NCI-H187 (cell line): ENCODE results near the gene CD82.
"Not testable (repeated sequence)": the region's sequence is repeated elsewhere in the genome, so short reads cannot be mapped to it uniquely, and the experiment has no call there.

Source experiments
- DNase-seq, 2 experiments: peaks; one replicate each; lab custom pipeline; 2025; lab: John Stamatoyannopoulos, UW

The CD82 gene

DNA sequence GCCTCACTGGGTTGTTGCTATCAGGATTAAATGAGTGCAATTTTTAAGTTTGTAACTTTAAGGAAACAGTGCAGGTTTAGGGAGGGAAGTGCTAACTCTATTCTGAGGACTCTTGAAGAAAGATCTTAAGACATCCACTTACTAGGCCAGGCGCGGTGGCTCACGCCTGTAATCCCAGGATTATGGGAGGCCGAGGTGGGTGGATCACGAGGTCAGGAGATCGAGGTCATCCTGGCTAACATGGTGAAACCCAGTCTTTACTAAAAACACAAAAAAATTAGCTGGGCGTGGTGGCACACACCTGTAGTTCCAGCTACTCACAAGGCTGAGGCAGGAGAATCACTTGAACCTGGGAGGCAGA is 5.5 kb upstream of the CD82 start:
- not testable (repeated sequence) for DNase-seq

DNA sequence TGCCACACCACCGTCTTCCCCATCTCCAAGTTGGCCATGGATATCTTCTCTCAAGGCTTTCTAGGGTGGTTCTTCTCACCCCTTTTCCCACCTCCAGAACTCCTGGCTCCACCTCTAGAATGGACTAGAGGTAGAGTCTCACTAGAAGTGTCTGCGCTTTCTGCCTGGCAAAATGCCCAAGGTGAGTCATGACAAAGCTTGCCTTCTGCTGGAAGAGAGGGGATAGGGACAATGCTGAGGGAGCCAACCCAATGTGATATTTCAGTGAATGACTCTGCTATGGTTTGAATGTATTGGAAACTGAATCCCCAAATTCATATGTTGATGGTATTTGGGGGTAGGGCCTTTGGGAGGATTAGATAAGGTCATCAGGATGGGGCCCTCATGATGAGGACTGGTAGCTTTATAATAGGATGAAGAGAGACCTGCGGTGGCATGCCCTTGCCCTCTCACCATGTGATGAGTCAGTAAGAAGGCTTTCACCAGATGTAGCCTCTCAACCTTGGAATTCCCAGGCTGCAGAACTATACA is 4.1 kb upstream of the CD82 start:
- no peak for DNase-seq

DNA sequence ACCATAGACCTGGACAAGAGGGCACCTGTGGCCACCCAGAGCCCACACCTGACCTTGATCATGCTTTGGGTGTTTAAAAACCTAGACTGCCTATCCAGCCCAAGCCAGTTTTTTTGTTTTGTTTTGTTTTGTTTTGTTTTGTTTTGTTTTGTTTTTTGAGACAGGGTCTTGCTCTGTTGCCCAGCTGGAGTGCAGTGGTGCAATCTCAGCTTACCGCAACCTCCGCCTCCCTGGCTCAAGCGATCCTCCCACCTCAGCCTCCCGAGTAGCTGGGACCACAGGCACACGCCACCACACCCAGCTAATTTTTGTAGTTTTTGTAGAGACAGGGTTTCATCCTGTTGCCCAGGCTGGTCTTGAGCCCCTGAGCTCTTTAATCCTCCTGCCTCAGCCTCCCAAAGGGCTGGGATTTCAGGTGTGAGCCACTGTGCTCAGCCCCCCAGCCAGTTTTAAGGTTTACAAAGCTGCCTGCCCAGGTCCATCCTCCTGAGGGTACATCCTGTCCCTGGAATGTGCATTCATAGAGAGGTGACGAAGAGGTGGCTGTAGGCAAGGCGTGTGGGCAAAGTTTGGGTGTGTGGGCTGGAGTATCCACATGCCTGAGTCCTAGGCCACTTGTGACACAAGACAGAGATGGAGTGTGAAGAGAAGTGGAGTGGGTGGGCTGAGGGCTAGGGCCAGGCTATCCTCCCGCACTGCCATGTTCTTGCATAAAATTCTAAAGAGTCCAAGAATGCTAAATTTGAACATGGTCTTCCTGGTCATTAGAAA is 3.3 kb upstream of the CD82 start:
- no peak for DNase-seq

DNA sequence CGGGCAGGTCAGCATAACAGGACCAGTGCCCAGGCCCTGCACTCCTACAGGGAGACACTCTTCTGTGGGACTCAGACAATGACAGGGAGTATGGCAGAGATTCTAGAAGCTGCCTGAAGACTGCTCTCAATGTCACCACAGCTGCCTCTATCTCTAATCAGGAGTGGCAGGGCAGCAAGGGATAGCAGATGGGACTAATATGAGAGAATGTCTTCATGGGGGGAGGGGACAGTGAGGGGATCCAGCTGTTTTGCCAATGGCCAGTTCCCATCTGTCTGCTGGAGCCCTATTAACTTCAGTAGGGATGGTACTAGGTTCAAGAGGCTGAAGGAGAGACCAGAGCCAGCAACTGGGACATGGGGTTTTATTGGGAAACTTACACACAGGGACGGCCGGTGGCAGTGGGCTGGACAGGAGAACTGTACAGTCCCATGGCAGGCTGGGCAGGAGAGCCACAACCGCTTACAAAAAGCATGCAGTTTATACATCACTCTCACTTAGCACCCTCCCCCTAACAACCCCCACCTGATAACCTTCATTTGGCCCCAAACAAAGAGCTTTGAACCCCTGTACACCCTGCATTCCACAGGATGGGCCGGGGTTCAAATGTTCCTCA is 2.5 kb upstream of the CD82 start:
- DNase-seq: no peak

DNA sequence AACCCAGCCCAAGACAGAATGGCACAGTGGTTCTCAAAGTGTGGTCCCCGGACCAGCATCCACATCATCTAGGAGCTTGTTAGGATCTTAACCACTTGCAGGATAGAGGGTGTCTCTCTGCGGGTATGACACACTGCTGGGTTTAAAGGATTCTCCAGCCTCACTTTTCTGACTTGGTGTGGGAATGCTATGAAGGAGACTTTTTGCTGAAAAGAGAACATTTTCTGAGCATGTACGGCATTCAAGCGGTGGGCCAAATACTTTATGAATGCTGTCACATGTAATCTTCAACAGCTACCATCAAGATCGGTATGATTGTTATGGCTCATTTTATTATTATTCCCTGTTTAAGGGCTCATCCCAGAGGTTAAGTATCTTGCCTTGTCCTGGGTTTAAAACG is 1.8 kb upstream of the CD82 start:
- no peak for DNase-seq

DNA sequence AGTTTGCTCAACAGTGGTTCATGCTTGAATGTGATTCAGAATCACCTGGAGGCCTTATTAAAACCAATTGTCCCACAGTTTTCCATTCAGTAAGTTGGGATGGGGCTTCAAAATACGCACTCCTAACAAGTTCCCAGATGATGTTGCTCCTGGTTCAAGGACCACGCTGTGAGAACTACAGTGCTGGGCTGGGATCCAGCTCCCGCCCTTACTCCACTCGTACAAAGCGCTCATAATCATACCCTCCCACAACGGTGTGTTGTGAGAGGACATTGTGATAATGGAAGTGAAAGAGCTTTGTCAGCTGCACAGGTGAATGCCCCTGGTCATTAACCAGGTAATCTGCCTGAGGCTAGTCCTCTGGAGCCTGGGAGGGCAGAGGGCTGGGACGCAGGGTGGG is 1.3 kb upstream of the CD82 start:
- no peak for DNase-seq

DNA sequence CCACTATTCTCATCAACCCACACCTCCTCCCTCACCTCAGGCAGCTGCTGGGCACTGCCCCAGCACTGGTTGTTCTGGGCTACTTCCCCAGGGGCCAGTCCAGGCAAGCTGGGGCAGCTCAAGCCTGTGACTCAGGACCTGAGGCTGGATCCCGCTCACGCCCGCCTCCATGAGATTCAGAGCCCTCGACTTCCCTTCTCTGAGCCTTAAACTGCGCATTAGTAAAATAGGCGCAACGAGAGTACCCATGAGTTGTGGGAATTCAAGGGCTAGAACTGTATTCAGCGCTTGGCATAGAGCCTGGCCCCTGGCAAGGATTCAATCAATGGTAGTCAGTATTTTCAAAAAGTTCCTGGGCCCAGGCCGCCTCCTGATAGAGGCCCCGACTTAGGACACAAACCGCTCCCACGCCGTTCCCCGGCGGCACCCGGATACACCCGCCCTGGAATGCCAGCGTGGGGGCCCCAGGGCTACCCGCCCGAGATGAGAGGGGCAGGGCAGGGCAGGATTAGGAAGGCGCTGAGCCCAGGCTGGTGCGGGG is 723 bp upstream of the CD82 start:
- no peak for DNase-seq

DNA sequence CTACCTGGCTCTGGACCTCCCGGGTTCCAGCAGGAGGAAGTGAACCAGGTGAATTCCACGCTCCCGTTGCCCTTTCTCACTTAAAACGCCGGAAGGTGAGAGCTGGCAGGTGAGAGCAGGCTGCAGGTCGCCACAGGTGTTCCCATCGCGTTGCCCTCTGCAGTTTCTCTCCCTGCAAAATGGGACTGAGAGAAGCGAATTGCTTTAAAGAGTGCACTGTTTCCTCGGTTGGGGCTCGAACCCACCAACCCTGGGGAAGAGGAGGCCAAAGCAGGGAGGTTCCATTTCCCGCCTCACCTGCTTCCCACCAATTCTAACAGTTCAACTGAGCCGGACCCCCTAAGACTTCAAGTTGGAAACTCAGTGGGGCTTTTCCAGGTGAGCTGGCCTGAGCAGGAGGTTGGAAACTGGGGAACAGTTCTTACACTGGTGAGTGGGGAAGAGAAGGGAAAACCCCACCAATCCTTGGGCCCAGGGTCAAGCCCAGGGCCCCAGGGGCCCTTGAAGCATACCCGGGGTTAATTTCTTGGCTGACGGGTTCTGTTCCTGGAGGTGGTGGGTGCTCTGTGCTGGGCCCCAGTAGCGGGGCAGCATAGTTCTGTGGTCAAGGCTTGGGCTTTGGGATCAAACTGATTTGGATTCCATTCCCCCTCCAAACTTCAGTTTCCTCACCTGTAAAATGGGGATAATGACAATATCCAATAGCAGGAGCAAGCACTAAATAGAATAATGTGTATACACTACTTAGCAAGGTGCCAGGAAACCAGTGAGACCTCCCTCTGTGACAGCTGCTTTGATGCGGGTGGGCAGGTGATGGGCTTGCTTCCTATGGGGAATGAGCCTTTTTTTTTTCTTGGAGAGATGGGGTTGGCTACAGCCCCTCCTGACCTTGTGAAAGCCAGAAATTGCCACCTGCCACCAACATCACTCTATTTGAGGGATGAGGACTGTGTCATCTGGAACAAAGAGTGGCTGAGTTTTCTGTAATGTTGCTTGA is 788 bp downstream of the CD82 start:
- no peak for DNase-seq

DNA sequence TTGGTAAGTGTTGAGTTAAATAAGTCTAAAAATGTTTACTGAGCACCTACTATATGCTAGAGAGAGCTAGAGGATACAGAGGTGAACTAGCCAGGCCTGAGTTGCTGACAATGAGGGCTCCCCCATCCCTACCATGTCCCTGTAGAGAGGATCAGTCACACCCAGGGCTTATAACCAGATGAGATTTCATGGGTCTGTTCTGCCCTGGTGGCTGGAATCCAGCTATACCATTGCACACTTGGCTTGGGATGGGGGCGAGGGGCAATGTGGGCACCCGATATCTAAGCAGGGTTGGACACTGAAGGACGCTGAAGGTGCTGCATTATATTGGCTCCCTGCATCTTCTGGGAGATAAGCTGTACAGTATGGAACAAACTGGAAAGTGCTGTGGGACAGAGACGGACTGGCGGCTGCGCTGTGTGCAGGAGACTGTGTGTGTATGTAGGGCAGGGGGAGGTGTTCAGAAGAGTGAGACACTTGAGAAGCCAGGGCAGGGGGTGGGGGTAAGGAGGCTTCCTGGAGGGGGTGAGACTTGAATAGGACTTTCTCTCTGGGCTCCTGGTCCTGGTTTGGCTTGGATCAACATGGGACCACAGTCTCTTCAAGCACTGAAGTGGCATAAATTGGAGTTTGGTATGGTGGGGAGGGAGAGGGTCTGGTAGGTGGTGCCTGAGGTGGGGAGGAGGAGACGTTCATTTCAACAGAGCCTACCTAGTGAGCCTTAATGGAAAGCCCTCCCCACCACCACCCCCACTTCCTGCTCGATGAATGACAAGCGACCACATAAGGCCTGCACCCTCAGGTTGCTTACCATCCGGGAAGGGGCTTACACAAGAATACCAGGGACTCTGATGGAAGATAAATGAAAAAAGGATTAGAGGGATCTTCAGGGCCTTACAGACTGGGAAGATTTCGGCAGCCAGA is 1.8 kb downstream of the CD82 start:
- DNase-seq: no peak

DNA sequence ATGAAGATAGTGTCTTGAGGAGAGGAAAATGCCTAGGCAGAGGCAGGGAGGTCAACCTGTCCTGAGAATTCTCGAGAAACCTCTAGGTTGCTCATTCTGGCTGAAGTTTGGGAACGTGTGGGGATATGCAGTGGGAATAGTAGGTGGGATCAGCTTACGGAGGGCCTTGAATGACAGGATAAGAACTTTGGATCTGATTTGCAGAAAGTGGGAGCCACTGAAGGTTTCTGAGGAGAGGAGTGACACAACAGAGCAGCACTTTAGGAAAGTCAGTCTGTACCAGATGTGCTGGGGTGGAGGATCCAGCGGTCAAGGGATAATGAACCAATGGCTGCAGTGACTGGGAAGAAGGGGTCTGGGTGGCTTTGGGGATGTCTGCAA is 2.4 kb downstream of the CD82 start:
- no peak for DNase-seq

DNA sequence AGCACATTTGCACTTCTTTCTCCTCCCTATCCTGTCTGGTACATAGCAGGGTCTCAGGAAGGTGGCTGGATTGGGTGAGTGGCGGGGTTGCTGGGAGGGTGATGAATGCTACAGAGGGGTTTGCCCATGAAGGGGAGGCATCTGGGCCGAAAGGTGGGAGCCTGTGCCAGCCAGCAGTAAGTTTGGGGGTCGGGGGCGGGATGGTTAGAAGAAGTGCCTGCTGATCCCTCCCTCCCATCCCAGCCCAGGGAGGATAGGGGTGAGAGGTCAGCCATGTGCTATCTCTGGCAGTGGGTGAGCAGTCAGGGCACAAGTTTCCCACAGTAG is 2.8 kb downstream of the CD82 start:
- DNase-seq: no peak

DNA sequence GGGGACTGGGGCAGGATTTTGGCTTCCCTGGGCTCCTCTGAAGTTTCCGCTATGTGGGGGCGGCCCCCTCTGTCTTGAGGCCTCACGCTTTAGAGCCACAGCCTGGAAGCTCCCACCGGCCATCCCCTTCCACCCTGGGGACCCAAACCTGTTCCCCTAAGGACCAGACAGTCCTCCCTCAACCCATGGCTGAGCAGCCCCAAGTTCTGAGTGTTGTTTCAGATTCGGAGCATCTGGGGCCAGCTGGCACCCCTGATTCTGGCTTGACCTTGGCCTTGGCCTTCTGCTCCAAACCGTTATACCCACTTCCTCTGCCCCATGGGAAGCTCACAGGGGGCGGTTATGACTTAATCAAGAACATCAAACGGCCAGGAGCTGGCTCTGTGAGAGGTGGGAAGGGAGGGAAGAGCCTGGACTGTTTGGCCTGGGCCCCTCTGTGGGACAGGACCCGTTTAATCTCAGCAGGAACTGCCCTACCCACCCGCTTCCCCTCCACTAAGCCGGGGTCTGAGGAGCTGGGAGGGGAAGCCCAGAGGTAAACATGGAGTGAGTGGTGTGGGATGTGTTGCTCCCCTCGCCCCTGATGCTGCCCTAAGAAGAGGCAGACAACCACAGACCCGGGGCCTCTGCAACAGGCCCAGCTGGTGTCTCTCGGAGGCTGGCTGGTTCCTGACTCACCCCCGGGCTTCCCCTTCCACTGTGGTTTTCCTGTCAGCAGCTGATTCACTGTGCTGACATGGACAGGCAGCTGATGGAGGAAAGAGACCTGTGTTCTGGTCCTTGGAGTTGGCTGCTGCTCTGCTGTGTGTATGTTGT is 3.4 kb downstream of the CD82 start:
- DNase-seq: no peak

DNA sequence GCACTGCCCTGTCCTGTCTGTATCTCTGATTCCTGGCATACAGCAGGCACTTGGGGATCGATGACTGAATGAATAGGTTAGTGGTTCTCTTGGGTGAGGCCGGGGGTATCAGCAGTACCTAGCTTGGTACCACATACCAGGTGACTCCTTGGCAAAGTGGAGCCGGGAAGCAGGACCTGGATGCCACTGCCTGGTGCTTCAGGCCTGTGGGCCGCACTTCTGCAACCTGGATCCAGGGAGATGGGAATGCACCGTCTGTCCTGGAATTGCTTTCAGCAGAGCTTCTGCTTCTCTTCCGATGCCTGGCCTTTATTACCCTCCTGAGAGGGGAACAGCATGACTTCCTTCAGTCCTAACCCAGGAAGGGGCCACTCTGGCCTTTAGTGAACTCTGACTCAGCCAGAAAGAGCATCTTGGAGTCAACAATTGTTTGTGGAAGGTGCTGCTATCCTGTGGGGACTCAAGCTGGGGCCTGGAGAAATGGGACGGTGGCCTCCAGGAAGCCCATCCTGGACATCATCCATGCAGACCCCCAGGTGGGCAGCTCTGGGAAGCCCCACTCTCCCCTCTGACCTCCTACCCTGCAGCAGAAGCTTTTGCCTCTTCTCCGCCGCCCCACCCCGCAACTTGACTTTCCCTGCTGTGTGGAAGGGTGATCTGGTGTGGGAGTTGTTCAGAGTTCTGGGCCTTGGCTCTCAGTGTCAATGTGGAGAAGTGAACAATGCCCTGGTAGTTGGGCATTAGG is 5.1 kb downstream of the CD82 start:
- no peak for DNase-seq

DNA sequence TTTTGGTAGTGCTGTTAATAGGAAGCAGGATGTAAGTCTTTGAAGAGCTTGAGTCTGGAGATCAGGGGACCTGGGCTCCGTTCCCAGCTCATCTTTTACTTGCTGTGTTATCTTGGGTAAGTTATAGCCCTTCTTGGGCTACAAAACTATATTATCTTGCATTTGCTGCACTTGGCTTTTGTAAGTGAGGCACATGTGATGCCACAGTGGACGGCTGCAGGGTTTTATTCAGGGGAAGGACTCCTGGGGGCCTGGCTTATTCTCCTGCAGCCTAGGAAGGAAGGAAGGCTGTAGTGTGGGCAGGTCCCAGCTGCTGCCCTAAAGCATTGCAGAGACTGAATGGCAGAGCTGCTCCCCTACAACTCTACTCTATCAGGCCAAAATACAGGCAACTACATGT is 6.4 kb downstream of the CD82 start:
- DNase-seq: no peak

DNA sequence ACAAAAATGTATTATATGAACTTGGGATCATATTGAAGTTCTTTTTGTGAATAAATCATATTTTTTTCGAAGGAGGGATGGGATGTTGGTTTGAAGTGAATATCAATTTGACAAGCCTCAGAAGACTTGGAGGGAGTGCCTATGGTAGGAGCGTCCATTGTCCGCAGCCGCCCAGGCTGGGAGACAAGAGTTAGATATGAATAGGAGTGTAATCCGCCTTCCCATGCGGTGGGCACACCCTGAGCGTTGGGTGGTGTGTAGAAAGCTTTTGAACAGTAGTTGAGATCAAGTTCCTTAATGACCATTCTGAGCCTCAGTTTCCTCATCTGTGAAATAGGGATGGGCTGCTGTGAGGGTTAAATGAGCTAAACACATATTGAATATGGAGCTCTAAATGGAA is 7.0 kb downstream of the CD82 start:
- DNase-seq: no peak

DNA sequence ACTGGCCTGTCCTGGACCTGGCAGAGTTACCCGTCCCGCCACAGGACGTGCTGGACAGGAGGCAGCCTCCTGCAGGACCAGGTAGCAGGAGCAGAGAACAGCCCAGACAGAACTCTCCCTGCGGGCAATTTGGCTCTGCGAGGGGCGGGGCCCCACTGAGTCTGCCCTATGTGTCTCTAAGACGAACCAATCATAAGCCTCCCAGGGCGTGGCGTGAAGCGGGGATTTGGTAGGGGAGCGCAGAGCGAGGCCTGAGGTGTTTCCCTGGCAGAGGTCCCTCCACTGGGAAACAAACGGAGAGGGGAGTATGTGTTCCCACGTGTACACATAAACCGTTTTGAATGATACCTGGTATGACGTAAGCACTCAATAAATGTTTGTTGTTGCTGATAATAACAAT is 7.4 kb downstream of the CD82 start:
- no peak for DNase-seq

DNA sequence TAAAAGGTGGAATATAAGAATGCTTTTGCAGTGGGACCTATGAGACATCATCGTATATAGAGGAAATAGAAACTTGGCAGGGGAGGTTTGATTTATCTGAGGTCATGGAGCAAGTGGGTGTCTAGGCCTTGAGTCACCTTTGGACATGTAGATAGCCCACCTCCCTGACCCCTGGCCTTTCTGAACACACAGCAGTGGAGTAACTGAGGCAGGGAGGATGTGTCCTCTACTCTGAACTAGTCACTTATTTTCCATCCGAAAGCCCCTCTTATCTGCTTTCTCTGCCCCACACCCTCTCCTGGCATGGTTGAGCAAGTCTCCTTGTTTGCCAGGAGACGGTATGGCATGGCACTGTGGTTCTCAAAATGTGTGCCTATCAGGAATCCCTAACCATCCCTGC is 7.9 kb downstream of the CD82 start:
- DNase-seq: no peak

DNA sequence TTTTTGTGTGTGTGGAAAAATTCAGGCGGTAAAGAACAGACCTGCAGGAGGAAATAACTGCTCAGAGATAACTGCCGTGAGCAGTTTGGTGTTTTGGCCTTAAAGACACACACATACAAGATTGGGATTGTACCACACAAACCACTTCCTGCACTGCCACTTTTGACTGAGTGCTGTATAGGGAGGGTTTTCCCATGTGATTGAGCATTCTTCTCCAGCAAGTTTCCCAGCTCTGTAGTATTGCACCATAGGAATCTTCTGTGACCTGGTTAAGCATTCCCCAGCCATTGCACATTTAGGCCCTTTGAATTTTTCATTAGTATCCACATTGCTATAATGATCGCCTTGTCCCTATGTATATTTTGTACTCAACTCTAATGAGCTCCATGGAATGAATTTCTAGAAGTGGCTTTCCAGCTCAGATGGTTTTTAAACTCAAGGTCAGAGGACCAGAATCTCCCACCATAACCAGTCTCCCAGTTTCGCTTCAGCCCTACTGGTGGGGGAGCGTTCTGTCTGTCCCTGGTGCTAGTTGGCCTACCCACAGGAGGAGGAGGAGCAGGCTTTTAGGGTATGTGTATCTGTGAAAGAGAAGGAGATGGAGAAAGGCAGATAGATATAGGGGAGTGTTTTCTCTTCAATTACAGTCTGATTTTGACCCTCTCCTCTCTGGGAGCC is 9.3 kb downstream of the CD82 start:
- no peak for DNase-seq

DNA sequence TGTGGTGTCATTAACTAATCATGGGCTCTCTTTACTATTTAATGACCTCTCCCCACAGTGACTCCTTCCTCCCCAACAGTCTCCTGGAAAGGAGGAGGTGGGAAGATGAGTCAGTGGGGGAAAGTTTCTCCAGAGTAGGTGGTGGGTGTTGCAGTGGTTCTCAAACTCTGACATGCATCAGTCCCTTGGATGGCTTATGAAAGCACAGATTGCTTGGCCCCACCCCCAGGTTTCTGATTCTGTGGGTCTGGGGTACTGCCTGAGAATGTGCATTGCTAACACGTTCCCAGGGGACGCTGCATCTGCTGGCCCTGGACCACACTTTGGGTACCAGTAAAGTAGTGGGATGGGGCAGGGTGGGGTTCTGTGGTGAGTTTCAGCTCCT is 9.8 kb downstream of the CD82 start:
- DNase-seq: no peak
